Astrocyte of the spinal cord (primary cell): Measurements from ENCODE around the gene PCDHGA1.

Experiments
- DNase-seq: peaks from one replicate; pipeline ENCODE4 v3.0.0; 2011; ENCODE audit warnings: low read depth, low spot score
- H3K4me3 ChIP-seq: 2 replicates; pipeline ENCODE4 v1.5.1; 2011; ENCODE audit warnings: low read depth, mild to moderate bottlenecking, low read length, moderate library complexity
- in situ Hi-C: cut with HindIII; loops from 2 replicates; pipeline ENCODE4 v1.10.0; 2017; ENCODE audit warnings: low sequenced_read_pairs
- TF ChIP-seq, protein P1 (sequence below): IDR thresholded peaks from 2 replicates; pipeline ENCODE4 v1.5.1; 2012; ENCODE audit warnings: low read depth, mild to moderate bottlenecking, low read length, inconsistent platforms

The PCDHGA1 gene

DNA sequence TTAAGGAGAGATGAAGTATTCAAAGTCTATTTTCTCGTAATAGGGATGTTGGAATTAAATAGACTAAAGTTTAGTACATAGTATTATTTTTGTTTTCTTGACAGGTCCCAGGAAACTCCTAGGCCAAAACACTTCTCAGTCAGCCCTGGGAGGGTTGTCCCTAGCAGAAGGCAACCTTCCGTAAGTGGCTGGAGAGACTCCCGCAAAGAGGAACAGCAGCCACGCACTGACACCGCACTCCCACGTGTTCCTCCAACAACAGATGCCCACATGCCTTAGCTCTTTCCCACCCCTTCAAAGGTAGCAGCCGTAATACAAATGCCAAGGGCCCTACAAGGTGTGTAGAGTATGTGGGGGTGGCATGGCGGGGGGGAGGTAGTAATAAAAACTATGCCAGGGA, 187.0 kb downstream of the PCDHGA1 start:
- TF ChIP-seq, protein P1, sequence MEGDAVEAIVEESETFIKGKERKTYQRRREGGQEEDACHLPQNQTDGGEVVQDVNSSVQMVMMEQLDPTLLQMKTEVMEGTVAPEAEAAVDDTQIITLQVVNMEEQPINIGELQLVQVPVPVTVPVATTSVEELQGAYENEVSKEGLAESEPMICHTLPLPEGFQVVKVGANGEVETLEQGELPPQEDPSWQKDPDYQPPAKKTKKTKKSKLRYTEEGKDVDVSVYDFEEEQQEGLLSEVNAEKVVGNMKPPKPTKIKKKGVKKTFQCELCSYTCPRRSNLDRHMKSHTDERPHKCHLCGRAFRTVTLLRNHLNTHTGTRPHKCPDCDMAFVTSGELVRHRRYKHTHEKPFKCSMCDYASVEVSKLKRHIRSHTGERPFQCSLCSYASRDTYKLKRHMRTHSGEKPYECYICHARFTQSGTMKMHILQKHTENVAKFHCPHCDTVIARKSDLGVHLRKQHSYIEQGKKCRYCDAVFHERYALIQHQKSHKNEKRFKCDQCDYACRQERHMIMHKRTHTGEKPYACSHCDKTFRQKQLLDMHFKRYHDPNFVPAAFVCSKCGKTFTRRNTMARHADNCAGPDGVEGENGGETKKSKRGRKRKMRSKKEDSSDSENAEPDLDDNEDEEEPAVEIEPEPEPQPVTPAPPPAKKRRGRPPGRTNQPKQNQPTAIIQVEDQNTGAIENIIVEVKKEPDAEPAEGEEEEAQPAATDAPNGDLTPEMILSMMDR = no peak

DNA sequence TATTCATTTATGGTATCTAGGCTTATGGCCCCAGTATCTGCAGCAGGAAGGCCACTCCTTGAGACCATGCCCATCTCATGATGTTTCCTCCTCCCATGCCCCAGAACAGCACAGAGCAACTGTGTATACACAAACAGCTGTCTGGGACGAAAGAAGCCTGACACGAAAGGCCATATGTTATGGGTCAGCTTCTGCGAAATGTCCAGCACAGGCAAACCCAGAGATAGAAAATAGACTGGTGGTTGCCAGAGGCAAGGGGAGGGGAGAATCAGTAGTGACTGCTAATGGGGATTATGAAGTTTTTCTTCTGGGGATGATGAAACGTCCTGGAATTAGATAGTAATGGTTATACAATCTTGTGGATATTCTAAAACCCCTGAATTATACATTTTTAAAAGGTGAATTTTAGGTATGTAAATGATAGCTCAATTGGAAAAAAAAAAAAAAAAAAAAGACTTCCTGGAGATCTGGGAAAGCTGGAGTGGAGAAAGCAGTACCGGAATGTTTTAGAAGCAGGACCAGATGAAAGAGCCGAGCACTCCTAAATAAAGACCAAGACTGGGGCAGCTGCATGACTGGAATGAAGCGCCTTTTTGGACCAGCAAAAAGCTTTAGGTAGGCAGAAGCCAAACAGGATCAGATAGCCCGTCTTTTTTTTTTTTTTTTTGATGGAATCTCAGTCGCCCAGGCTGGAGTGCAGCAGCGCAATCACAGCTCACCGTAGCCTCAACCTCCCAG, 187.7 kb downstream of the PCDHGA1 start:
- no peak overlapping the region for H3K4me3 ChIP-seq
- DNase-seq = no peak
- TF ChIP-seq, protein P1 = no peak
- in situ Hi-C loops = no loop called here

More for the DNA sequence above, 187.0 kb downstream of the PCDHGA1 start:
- DNase-seq = no peak
- in situ Hi-C loops = no loop called here
- no peak overlapping the region for H3K4me3 ChIP-seq

DNA sequence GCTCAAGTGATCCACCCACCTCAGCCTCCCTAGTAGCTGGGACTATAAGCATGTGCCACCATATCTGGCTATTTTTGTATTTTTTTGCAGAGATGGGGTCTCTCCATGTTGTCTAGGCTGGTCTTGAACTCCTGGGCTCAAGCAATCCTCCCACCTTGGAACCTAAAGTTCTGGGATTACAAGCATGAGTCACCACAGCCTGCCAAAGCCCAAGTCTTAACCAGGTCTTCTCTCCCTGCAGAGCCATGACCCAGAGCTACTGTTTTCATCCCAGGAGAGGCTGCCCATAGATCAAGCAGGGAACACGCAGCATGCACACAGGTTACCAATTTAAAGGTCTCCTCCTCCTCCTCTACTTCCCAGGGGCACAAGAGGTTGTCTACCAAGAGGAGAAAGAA, 188.3 kb downstream of the PCDHGA1 start:
- TF ChIP-seq, protein P1 = no peak
- no peak for DNase-seq
- no peak overlapping the region for H3K4me3 ChIP-seq
- in situ Hi-C loops = no loop called here

DNA sequence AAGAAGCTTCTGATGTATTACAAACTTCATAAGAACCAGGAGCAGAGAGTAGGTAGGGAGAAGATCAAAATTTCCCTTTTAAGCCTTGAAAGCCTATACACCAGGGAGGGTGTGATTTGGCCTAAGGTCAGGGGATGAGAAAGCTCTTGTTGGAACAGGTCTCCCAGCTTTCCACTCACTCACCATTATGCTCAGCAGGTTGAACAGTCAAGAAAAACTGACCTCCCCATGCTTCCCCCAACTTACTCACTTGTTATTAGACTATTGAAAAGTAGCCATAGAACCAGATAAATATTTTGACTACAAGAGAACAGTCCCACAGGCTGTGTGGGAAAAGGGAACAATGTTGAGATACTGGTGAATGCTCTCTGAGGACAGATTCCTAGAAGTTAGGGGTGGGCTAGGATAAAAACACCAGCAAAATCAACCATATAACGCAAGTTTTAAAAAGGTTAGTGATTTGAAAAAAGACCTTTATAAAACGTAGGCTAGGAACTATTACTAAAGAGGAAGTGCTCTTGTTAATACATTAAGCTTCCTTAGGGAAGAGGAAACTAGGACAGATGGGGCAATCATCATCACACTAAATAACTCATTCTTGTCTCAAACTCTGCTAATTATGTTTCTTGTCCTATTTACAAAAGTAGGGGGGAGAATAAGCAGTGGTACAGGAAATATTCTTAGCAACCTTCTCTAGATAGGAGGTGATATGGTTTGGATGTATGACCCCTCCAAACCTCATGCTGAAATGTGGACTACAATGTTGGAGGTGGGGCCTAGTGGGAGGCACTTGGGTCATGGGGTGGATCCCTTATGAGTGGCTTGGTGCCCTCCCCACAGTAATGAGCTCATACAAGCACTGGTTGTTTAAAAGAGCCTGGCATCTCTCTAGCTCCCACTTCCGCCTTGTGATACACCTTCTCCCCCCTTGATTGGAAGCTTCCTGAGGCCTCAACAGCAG, 189.6 kb downstream of the PCDHGA1 start:
- DNase-seq = peak; percentile 53
- TF ChIP-seq, protein P1 = no peak
- in situ Hi-C loops = no loop called here
- H3K4me3 ChIP-seq = no peak overlapping the region

DNA sequence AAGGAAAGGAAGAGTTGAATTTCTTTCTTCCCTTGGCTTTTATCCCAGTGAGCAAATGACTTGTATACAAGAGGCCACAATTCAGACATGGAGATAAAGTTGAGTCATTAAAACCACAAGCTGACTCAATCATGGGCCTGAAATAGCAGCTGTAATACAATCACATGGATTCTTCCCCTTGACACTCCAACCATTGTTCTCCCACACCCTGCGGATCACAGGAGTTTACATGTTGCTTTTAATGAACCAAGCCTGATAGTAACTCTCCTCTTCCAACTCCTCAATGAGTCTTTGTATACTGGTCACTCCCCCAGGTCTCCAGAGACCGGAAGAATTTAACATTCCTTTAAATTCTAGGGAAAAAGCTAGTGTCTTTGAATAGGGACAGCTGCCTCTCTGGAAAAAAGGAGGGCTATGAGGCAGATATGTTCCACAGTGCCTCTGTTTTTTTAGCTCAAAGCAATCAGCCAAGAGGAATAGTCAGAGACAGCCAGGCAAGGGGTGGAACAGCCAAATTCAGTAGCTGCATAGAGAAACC, 191.0 kb downstream of the PCDHGA1 start:
- in situ Hi-C loops = no loop called here
- peak; percentile 99 for DNase-seq
- TF ChIP-seq, protein P1 = no peak
- no peak overlapping the region for H3K4me3 ChIP-seq

DNA sequence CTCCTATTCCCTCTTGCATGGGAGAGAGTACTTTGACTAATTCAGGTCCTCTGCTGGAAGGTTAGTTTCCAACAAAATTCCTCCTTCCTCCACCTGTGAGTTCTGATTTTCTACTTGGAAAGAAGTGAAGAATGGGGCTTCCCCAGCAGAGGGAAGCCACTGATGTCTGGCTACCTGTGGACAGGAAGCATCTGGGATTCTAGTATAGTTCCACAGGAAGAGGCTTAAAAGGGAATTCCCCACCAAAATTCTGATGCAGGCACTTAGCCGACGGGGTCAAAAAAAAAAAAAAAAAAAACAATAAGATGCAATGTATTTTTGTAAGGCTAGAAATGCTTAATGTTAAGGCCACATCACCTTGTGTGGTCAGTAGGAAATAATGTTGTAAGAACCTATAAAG, 192.0 kb downstream of the PCDHGA1 start:
- H3K4me3 ChIP-seq = no peak overlapping the region
- DNase-seq = no peak
- TF ChIP-seq, protein P1 = no peak
- in situ Hi-C loops = no loop called here
